Psoas muscle (tissue), 8 donors: ENCODE results near the gene COPG1. TPM values are rescaled to one million over a fixed set of nuclear protein-coding genes. Genes with fewer than 3 reads are reported as not detected.

Source experiments
- ATAC-seq, 4 donors: fragments of 200-7000 bp; cut with Tn5 transposase; one replicate each; pipeline ENCODE4 v1.9.1; 2020; ENCODE audit warnings: moderate library complexity in 3 of 4, mild to moderate bottlenecking in 2 of 4
- DNase-seq, 2 donors: peaks; one replicate each; pipeline ENCODE4 v3.0.0-alpha.2; 2020
- H3K27ac ChIP-seq: fragments of 200-600 bp; one replicate; pipeline ENCODE4 v1.8.0; 2022
- H3K27me3 ChIP-seq, 3 donors: fragments of 200-600 bp in 1 of 3; one replicate each; pipeline versions ENCODE4 v1.6.1 to v1.8.0; 2013 to 2022; ENCODE audit warnings: low read length in 2 of 3, mild to moderate bottlenecking in 2 of 3, moderate library complexity in 1 of 3; ENCODE audit not compliant: insufficient read depth in 3 of 3
- H3K36me3 ChIP-seq, 2 donors: fragments of 200-600 bp in 1 of 2; one replicate each; pipeline versions ENCODE4 v1.6.1 to v1.8.0; 2013 to 2022; ENCODE audit warnings: low read depth in 1 of 2, mild to moderate bottlenecking in 1 of 2, moderate library complexity in 1 of 2; ENCODE audit not compliant: insufficient read depth in 1 of 2
- H3K4me1 ChIP-seq: fragments of 200-600 bp; one replicate; pipeline ENCODE4 v1.8.0; 2022
- H3K4me3 ChIP-seq: fragments of 200-600 bp; one replicate; pipeline ENCODE4 v1.8.0; 2022; ENCODE audit warnings: mild to moderate bottlenecking
- H3K9me3 ChIP-seq: fragments of 200-600 bp; one replicate; pipeline ENCODE4 v1.8.0; 2022
- CTCF ChIP-seq: fragments of 200-600 bp; IDR thresholded peaks from one replicate; pipeline ENCODE4 v1.8.0; 2022; ENCODE audit warnings: antibody characterized with exemption
- WGBS, 3 donors: extraction: QIAGEN DNeasy Blood & Tissue Kit; methylation state at CpG; one replicate each; pipeline versions ENCODE4 v1.1.6 to v1.1.7; 2013; 5-methylcytosine and 5-hydroxymethylcytosine counted together
- intact Hi-C, 2 donors: fragments of 100-400 bp; cut with DNase I; formaldehyde crosslinking; loops; one replicate each; pipeline versions ENCODE4 v1.11.0 to v1.14.2; 2022
- polyA plus RNA-seq, 3 donors: library from polyadenylated mRNA; stranded (reverse); fragments of 200-250 nt; gene quantifications; one replicate each; pipeline ENCODE4 v1.2.3, GENCODE V29; 2013
- total RNA-seq, 4 donors: library from RNA; stranded (reverse); fragmentation: NEBNext Ultra II Directional in 2 of 4; extraction: Animal tissue kit (Norgen Biotek cat#: 25700) in 2 of 4; gene quantifications; one replicate each; pipeline versions ENCODE4 v1.2.1 to v1.2.4, GENCODE V29; 2021 to 2023
- donor health status: healthy with polysubstance abuse.
- donor health status: DM: no; HTN: no; CAD: no; lungs with moderate emphysema.
- donor health status: Bipolar disorder and iron deficiency.
- donor health status: healthy.
- donor health status: DM: yes; HTN: yes; CAD: no.
- donor health status: DM: no; HTN: no; CAD: no.
- donor health status: DM: no; HTN: no; CAD: no.
- donor health status: DM: yes; HTN: yes; CAD: no.

Gene COPG1
- total and polyA plus RNA-seq, 7 donors: 58.4 to 96.1 (median 66.9) TPM

GRCh38 chr3:129252748-129253147, 3.3 kb downstream of the COPG1 start:
- Histone ChIP-seq H3K36me3 (peaks cover 9 to 69% of the 10 kb centered on the region in 2 donors), H3K27ac (no peak overlapping the region), H3K9me3 (no peaks in the 10 kb centered on the region), H3K4me1 (peaks cover 20% of the 10 kb centered on the region), H3K4me3 (no peak overlapping the region), H3K27me3 (no peaks in the 10 kb centered on the region)
- intact Hi-C loops: loop anchor here in 1 of 2 donors (10.0 kb wide), 1 partner anchor 198 kb away; no protein-coding TSS in a partner anchor
- DNase-seq (no peak), ATAC-seq (no peak)
- no peak for TF ChIP-seq CTCF
- 94 to 96% (median 94%) methylated on average over 4 of the region's 4 CpGs for WGBS, 3 donors

- 85 to 91% (median 88%) methylated on average over 12 of the region's 12 CpGs for WGBS, 3 donors
- H3K36me3 ChIP-seq: peaks cover 13 to 88% of the 10 kb centered on the region in 2 donors
These were observed 5.3 kb downstream of the COPG1 start for GRCh38 chr3:129254536-129255230.

GRCh38 chr3:129256270-129256669, 6.9 kb downstream of the COPG1 start:
- Histone ChIP-seq H3K4me1 (no peaks in the 10 kb centered on the region), H3K4me3 (no peak overlapping the region), H3K27ac (no peak overlapping the region), H3K27me3 (no peaks in the 10 kb centered on the region), H3K9me3 (no peaks in the 10 kb centered on the region), H3K36me3 (peaks cover 20 to 100% of the 10 kb centered on the region in 2 donors)
- no peak for DNase-seq
- no peak for TF ChIP-seq CTCF
- ATAC-seq: no peak
- 85 to 91% (median 87%) methylated on average over 6 of the region's 6 CpGs for WGBS, 3 donors
- intact Hi-C loops: loop anchor here in 1 of 2 donors (10.0 kb wide), 1 partner anchor 201 kb away; no protein-coding TSS in a partner anchor

More at GRCh38 chr3:129254536-129255230, 5.3 kb downstream of the COPG1 start:
- peaks cover 13% of the 10 kb centered on the region for H3K4me1 ChIP-seq
- no peak overlapping the region for H3K4me3 ChIP-seq
- ATAC-seq: no peak
- H3K27me3 ChIP-seq: no peaks in the 10 kb centered on the region
- intact Hi-C loops: loop anchor here in 1 of 2 donors (10.0 kb wide), 1 partner anchor 200 kb away; no protein-coding TSS in a partner anchor
- DNase-seq: no peak
- no peaks in the 10 kb centered on the region for H3K9me3 ChIP-seq
- no peak overlapping the region for H3K27ac ChIP-seq
- TF ChIP-seq CTCF: no peak

GRCh38 chr3:129257609-129258008, 8.2 kb downstream of the COPG1 start:
- 77 to 86% (median 85%) methylated on average over 11 of the region's 11 CpGs for WGBS, 3 donors
- no peak for ATAC-seq
- H3K4me1 ChIP-seq: no peaks in the 10 kb centered on the region

More at GRCh38 chr3:129257609-129258008, 8.2 kb downstream of the COPG1 start:
- peaks cover 20 to 100% of the 10 kb centered on the region in 2 donors for H3K36me3 ChIP-seq
- H3K27me3 ChIP-seq: no peaks in the 10 kb centered on the region
- intact Hi-C loops: loop anchor here in 1 of 2 donors (10.0 kb wide), 1 partner anchor 203 kb away; no protein-coding TSS in a partner anchor
- no peak for DNase-seq
- no peak overlapping the region for H3K4me3 ChIP-seq
- no peaks in the 10 kb centered on the region for H3K9me3 ChIP-seq
- TF ChIP-seq CTCF: no peak
- no peak overlapping the region for H3K27ac ChIP-seq
